CD4-positive, alpha-beta T cell (primary cell): Measurements from ENCODE around the gene AGAP9. TPM values are rescaled to one million over a fixed set of nuclear protein-coding genes. Genes with fewer than 3 reads are reported as not detected.
"Not testable (repeated sequence)": the region's sequence is repeated elsewhere in the genome, so short reads cannot be mapped to it uniquely, and the experiment has no call there.

Experiments
- ATAC-seq: fragments of 200-7000 bp; cut with Tn5 transposase; one replicate; pipeline ENCODE4 v1.10.0; 2022; ENCODE audit warnings: mild to moderate bottlenecking; ENCODE audit not compliant: poor library complexity
- CTCF ChIA-PET: fragments of 350-600 bp; sonication (Branson Sonifier 250); formaldehyde crosslinking; loops from one replicate; lab custom pipeline; 2021; ENCODE audit warnings: antibody characterized with exemption, inconsistent platforms; lab: Charles Lee
- POLR2A ChIA-PET: fragments of 350-600 bp; sonication (Branson Sonifier 250); formaldehyde crosslinking; loops from one replicate; lab custom pipeline; 2021; ENCODE audit warnings: antibody characterized with exemption, inconsistent platforms; lab: Charles Lee
- DNase-seq, 14 experiments: peaks; one replicate each; pipeline ENCODE4 v3.0.0-alpha.2; 2013 to 2020; ENCODE audit warnings: mixed read lengths in 2 of 14
- H3K27ac ChIP-seq, 2 donors: one replicate each; pipeline versions ENCODE4 v1.5.1 to v1.7.0; 2013; ENCODE audit warnings: low read length in 2 of 2, low read depth in 1 of 2, mild to moderate bottlenecking in 1 of 2
- H3K27me3 ChIP-seq, 2 experiments: 1 replicate in 1 of 2; 2 replicates in 1 of 2; pipeline versions ENCODE4 v1.6.1 to v1.7.0; 2013; ENCODE audit warnings: low read length in 2 of 2, control low read depth in 1 of 2, mild to moderate bottlenecking in 1 of 2, moderate library complexity in 1 of 2; ENCODE audit not compliant: insufficient read depth in 2 of 2, control insufficient read depth in 1 of 2
- H3K36me3 ChIP-seq: one replicate; pipeline ENCODE4 v1.6.1; 2013; ENCODE audit warnings: low read length, control low read depth; ENCODE audit not compliant: insufficient read depth
- H3K4me1 ChIP-seq: one replicate; pipeline ENCODE4 v1.6.1; 2013; ENCODE audit warnings: low read length, control low read depth; ENCODE audit not compliant: insufficient read depth
- H3K4me3 ChIP-seq: one replicate; pipeline ENCODE4 v1.5.1; 2013; ENCODE audit warnings: mild to moderate bottlenecking, low read length, moderate library complexity
- H3K9me3 ChIP-seq, 2 experiments: 1 replicate in 1 of 2; 2 replicates in 1 of 2; pipeline versions ENCODE4 v1.6.1 to v1.7.0; 2013; ENCODE audit warnings: low read length in 2 of 2, mild to moderate bottlenecking in 2 of 2, control low read depth in 1 of 2, moderate library complexity in 1 of 2; ENCODE audit not compliant: control insufficient read depth in 1 of 2, insufficient read depth in 1 of 2
- H3K27ac Mint-ChIP-seq: one replicate; pipeline ENCODE4 v1.8.0; 2020; ENCODE audit warnings: mixed read lengths
- H3K27me3 Mint-ChIP-seq: one replicate; pipeline ENCODE4 v1.8.0; 2021; ENCODE audit warnings: mixed read lengths
- H3K36me3 Mint-ChIP-seq: one replicate; pipeline ENCODE4 v1.8.0; 2021; ENCODE audit warnings: low read depth, mixed read lengths
- H3K4me1 Mint-ChIP-seq: one replicate; pipeline ENCODE4 v1.8.0; 2021; ENCODE audit warnings: low read depth, mixed read lengths
- H3K4me3 Mint-ChIP-seq: one replicate; pipeline ENCODE4 v1.8.0; 2020; ENCODE audit warnings: mild to moderate bottlenecking, mixed read lengths
- H3K9me3 Mint-ChIP-seq: one replicate; pipeline ENCODE4 v1.8.0; 2020; ENCODE audit warnings: mixed read lengths
- intact Hi-C, 2 experiments: fragments of 100-400 bp; cut with DNase I in 1 of 2; cut with micrococcal nuclease in 1 of 2; formaldehyde crosslinking; loops; one replicate each; pipeline versions ENCODE4 v1.15.1 to v1.9.0; 2023 to 2025; cut with DNase I, micrococcal nuclease
- total RNA-seq, 174 experiments: library from RNA in 2 of 174; stranded (reverse) in 2 of 174; gene quantifications; one replicate each; pipeline ENCODE4 v1.2.3 and lab custom pipeline; 2021 to 2026

Gene AGAP9
- total RNA-seq, 2 experiments from 2014 or later = 5.4 to 6.5 TPM

DNA sequence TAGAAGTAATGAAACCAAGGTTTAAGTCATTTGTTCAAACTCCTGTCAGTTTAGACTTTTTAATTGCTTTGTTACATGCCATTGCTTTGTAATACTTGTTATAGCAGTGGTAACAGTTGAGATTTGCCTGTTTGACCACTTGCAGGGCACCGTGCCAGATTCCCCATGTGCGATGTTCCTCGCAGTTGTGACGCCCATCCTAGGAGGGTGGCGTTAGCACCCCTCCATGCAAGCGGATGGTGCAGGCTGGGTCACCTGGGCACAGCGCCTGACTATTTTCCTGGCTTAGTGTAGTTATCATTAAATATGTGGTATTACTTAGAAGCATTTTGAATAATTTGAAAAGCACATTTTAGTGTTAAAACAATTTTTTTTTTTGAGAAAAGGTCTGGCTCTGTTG, 37.0 kb upstream of the AGAP9 start:
- H3K36me3 ChIP-seq, H3K27ac ChIP-seq, POLR2A ChIA-PET, H3K9me3 ChIP-seq, H3K4me3 ChIP-seq, H3K4me1 ChIP-seq, H3K9me3 Mint-ChIP-seq, H3K27me3 Mint-ChIP-seq, H3K4me3 Mint-ChIP-seq, ATAC-seq, H3K27ac Mint-ChIP-seq, H3K27me3 ChIP-seq, intact Hi-C loops, H3K36me3 Mint-ChIP-seq, CTCF ChIA-PET, H3K4me1 Mint-ChIP-seq, DNase-seq: not testable (repeated sequence)

DNA sequence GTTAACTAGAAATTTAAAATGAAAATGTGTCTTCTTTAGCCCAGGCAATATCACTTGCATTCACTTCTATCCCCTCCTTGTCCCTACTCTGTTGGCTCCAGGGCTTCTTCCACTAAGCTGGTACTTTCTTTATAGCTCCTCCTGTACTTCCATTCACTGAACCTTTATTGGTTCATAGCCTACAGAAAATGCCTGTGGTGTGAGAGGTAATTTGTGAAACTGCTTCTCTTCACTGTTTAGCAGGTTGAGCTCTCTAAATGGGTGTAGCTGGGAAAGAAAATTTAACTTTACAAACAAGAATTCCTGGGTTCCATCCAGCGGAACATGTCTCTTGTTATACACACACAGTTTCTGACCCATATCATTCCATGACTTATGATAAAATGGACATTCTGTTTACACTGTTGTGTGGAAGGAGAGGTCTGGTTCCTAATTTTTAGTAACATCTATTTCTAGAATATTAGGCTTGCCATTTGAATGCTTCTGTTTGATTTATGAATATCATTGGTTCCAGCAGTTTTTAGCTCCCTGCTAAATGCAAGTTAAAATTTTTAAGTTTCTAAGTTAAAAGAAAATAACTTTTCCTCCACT, 36.4 kb upstream of the AGAP9 start:
- H3K4me1 Mint-ChIP-seq, intact Hi-C loops, H3K36me3 Mint-ChIP-seq, ATAC-seq, H3K4me3 Mint-ChIP-seq, H3K9me3 ChIP-seq, H3K27ac Mint-ChIP-seq, H3K27ac ChIP-seq, POLR2A ChIA-PET, H3K4me1 ChIP-seq, CTCF ChIA-PET, H3K27me3 ChIP-seq, DNase-seq, H3K27me3 Mint-ChIP-seq, H3K36me3 ChIP-seq, H3K9me3 Mint-ChIP-seq, H3K4me3 ChIP-seq: not testable (repeated sequence)

DNA sequence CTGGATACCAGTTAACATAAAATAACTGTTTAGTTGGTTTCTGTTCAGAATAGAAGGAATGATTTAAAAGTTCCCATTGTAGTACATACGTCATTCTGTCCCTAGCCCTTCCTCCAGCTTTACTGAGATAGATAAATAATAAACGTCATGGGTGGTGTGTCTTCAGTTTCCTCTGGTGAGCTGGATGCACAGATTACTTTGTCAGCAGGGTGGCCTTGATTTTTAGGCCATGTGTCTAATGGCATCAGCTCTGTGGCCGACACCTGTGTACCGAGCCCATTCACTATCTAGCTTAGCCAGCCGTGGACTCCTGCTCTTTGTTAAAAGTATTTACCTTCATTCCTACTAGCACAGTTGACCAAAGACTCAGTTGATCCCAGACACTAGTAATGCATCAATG, 34.7 kb upstream of the AGAP9 start:
- H3K4me3 Mint-ChIP-seq, H3K27me3 ChIP-seq, H3K27me3 Mint-ChIP-seq, H3K9me3 Mint-ChIP-seq, ATAC-seq, H3K27ac ChIP-seq, H3K9me3 ChIP-seq, H3K27ac Mint-ChIP-seq, H3K36me3 Mint-ChIP-seq, H3K4me1 Mint-ChIP-seq, H3K4me1 ChIP-seq, H3K36me3 ChIP-seq, CTCF ChIA-PET, POLR2A ChIA-PET, H3K4me3 ChIP-seq, DNase-seq, intact Hi-C loops: not testable (repeated sequence)

DNA sequence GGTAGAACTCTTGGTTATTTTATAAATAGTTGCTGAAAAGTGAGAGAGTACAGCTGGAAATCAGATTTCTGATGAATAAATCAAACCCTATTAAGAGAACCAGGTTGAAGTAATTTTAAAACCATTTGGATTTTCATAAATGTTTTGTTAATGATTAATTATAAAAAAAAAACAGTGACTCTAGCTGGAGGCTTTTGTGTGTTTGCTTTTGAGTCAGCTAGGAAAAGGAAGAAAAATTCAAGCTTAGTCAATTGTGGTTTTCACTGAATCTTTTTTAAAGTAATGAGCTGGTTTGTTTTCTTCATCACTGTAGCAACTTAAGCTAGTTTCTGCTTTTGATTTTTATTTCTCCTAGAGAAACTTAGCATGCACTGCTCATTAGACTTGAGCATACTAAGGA, 34.2 kb upstream of the AGAP9 start:
- CTCF ChIA-PET, H3K27me3 ChIP-seq, H3K36me3 ChIP-seq, H3K9me3 ChIP-seq, H3K27ac Mint-ChIP-seq, H3K27ac ChIP-seq, H3K4me1 Mint-ChIP-seq, H3K4me1 ChIP-seq, H3K36me3 Mint-ChIP-seq, ATAC-seq, H3K4me3 Mint-ChIP-seq, POLR2A ChIA-PET, H3K27me3 Mint-ChIP-seq, DNase-seq, H3K9me3 Mint-ChIP-seq, intact Hi-C loops, H3K4me3 ChIP-seq: not testable (repeated sequence)

DNA sequence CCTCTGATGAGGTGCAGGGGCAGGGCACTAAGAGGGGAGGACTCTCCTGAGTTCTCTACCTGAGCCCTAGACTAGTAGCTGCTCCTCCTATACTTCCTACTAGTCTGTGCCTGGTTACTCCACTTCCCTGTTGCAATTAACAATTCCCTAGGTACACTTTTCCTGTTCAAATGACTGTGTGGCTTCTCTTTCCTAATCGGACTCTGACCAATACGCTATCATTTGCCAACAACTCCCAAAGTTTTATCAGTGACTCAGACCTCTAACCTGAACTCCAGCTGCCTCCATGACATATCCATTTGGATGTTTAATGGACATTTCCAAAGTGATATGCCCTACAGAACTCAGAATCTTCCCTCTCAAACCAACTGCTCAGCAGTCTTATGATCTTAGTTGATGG, 31.9 kb upstream of the AGAP9 start:
- H3K4me3 Mint-ChIP-seq = not testable (repeated sequence)

DNA sequence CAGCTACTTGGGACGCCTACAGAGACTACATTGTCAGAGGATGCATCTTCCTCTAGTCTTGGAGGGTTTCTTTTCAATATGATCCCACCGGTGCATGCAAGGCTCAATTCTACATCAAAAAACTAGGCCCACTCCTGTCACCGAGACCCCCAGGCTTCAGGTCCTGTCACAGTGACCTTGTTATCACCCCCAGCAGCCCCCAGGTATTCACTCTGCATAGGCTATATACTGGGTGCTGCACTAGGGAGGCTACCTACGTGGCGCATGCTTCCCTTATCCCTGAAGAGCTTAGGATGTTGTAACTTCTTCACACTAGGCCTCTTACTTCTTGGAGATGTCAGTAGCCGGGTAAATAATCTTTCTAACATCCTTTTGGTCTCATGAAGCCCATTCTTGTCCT, 31.1 kb upstream of the AGAP9 start:
- DNase-seq, ATAC-seq, H3K27me3 ChIP-seq, H3K4me1 ChIP-seq, H3K9me3 ChIP-seq, H3K4me3 ChIP-seq, H3K27ac Mint-ChIP-seq, POLR2A ChIA-PET, H3K36me3 Mint-ChIP-seq, H3K27ac ChIP-seq, H3K9me3 Mint-ChIP-seq, intact Hi-C loops, H3K4me1 Mint-ChIP-seq, H3K36me3 ChIP-seq, H3K27me3 Mint-ChIP-seq, CTCF ChIA-PET: not testable (repeated sequence)
- peak overlapping the region; percentile 34 for H3K4me3 Mint-ChIP-seq

More for the DNA sequence above, 31.9 kb upstream of the AGAP9 start:
- DNase-seq, H3K27ac Mint-ChIP-seq, H3K27me3 Mint-ChIP-seq, POLR2A ChIA-PET, H3K27me3 ChIP-seq, intact Hi-C loops, ATAC-seq, H3K27ac ChIP-seq, H3K9me3 Mint-ChIP-seq, H3K4me3 ChIP-seq, H3K9me3 ChIP-seq, H3K36me3 Mint-ChIP-seq, H3K4me1 ChIP-seq, H3K36me3 ChIP-seq, H3K4me1 Mint-ChIP-seq, CTCF ChIA-PET: not testable (repeated sequence)

DNA sequence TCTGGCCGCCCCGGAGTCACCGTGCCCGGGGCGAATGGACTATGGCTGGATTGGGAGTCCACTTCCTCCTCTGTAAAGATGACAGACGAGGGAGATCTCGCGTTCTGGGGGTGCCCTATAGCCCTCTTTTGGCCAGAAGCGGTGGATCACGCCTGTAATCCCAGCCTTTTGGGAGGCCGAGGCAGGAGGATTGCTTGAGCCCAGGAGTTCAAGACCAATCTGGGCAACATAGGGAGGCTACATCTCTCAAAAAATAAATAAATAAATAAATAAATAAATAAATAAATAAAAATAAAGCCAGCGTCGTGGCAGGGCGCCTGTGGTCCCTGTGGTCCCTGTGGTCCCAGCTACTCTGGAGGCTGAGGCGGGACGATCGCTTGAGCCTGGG, 30.4 kb upstream of the AGAP9 start:
- H3K36me3 Mint-ChIP-seq, POLR2A ChIA-PET, H3K4me1 Mint-ChIP-seq, intact Hi-C loops, CTCF ChIA-PET, H3K27me3 ChIP-seq, H3K9me3 Mint-ChIP-seq, H3K4me1 ChIP-seq, DNase-seq, ATAC-seq, H3K27ac Mint-ChIP-seq, H3K27ac ChIP-seq, H3K27me3 Mint-ChIP-seq, H3K36me3 ChIP-seq, H3K9me3 ChIP-seq: not testable (repeated sequence)
- H3K4me3 ChIP-seq = peak overlapping the region; percentile 70
- H3K4me3 Mint-ChIP-seq = peak overlapping the region; percentile 48
